Posterior cingulate gyrus (tissue), 11 donors: Measurements from ENCODE around the gene LRRC63.
"Not testable (repeated sequence)": the region's sequence is repeated elsewhere in the genome, so short reads cannot be mapped to it uniquely, and the experiment has no call there.

Source experiments
- DNase-seq, 10 donors: peaks; one replicate each; pipeline versions ENCODE4 v3.0.0 to v3.0.0-alpha.2; 2020 to 2021; ENCODE audit warnings: mixed read lengths in 3 of 10
- intact Hi-C: fragments of 100-400 bp; cut with DNase I; formaldehyde crosslinking; loops from one replicate; pipeline ENCODE4 v1.15.1; 2023

LRRC63 gene, protein sequence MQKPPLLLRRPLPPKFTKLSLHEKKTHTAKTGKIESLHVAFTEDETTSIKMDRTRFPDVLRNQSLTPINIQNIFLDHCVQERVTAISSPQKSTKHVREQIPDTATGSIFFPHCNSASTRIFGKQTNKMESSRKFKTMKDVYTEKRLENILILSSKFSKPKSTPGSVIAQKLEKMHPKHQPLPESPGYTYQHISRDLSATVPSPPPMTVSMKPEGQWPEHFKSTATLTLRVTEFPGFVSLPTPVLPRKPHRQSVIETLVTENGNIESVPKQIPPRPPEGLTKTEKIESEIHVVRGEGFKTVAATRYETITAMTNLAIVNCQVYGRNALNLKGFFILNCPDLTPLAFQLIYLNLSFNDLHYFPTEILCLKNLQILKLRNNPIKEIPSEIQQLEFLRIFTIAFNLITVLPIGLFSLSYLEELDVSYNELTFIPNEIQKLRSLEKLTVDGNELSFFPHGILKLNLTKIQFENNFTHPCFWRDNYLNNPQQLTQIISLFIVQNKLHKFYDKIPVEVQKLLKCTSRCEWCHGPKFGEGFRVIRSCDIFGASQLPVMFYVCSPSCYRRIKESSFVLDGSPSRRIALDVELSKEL

DNA sequence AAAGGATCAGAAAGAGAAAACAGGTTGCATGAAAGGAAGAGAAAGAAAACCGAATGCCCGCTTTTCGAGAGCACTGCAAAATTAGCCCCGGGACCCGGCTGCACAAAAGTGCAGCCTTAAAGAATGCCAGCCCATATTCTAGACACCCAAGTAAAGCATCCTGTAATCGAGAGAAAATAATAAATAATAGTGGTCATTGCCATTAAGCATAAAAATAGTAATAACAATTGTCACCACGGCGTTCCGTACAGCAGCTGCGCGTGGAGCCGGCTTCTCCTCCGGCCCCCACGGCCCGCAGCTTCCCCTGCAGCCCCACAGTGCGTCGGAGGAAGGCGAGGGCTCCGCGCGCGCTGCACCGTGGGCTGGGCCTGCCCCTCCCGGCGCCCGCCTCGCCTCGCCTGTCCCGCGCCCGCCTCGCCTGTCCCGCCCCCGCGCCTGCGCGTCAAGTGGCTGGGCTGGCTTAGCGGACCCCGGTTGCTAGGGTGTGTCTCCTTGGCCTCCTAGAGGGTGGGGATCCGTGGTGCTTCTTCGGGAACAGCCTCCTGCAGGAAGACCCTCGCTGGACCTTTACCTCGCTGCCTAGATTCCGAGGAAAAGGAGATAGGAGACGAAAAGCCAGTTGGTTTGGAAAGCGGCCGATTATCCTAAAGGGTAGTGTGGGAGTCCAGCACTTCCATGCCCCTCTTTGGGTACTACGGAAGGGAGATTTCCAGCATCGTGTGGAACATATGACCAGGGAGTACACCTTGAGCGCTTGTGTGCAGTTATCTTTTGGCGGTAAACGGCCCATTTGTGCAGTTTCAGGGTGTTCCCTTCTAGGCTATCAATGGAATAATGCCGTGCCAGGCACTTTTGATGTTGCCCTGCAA, at the start of gene LRRC63:
TSS of gene LRRC63 (plus strand) at position 446 of the 869 bp plus-strand sequence. CDS start 1,107 bp downstream, outside the sequence.
- intact Hi-C loops, result no loop called here
- DNase-seq, result peak; percentile 59 to 98 (median 82)

DNA sequence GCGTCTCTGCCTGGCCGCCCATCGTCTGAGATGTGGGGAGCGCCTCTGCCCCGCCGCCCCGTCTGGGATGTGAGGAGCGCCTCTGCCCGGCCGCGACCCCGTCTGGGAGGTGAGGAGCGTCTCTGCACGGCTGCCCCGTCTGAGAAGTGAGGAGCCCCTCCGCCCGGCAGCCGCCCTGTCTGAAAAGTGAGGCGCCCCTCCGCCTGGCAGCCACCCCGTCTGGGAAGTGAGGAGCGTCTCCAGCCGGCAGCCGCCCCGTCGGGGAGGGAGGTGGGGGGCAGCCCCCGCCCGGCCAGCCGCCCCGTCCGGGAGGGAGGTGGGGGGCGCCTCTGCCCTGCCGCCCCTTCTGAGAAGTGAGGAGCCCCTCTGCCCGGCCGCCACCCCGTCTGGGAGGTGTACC, 49.0 kb upstream of the LRRC63 start:
- DNase-seq, intact Hi-C loops: not testable (repeated sequence)

DNA sequence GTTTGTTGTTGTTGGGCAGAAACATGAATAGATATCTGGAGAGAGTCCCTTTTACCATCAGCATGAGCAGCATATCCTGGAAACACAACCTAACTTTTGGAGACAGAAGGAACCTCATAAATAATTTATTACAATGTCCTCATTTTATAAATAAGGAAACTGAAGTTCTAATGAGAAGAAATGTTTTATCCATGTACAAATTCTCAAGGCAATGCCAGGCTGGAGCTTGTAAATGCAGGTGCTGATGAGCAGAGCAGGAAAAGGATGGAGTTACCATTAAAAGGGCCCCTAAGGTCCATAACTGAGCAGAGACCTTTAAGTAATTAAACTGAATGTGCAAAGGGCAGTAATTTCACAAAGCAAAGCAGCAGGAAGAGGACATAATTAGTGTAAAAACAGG, 47.1 kb upstream of the LRRC63 start:
- intact Hi-C loops, result no loop called here
- DNase-seq, result no peak

DNA sequence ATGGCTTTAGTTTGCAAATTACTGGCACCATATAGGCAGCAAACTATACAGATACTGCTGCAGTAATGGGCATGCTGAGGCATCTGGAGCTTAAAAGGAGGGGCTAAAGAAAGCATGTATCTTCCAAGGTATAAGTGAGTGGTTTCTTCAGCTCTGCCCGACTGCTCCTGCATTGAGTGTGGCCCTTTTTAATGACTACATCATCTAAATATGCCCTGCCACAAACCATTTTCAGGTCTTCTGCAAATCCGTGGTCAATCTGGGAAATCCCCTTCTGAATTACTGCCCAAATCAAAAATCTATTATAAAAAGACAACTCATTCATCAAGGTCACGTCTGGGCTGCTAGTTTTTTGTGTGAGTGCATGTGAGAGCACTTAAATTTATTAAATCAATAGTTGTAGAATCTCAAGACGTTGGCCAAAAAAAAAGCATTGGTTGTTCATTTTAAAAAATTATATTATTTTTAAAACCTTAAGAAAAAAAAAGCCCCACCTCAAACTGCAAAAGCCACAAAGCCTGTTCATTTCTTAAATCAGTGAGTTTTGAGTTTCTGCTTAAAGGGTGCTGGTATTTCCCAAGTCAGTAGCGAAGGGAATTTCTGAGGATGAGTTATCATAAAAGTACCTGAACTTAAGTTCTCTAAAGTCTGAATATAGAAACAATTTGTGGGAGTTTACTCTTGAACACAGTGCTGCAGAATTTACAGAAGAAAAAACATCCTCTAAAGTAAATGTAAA, 46.1 kb upstream of the LRRC63 start:
- intact Hi-C loops, result no loop called here
- no peak for DNase-seq

DNA sequence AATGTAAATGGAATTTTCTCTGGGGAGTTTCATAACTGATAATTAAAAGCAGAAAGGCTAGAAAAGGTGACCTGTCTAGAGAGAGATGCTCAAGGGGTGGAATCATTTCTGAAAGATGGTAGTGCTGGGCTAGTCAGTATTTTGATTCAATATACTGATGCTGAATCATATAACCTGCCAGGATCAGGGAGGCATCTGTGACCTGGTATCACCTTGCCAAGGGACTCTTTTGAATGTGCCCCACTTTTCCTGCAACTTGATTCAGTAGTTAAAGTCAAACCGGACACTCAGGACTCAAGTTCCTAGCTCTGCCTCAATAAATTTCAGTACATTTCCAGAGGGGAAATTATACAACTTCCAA, 45.5 kb upstream of the LRRC63 start:
- intact Hi-C loops, result no loop called here
- DNase-seq, result no peak

DNA sequence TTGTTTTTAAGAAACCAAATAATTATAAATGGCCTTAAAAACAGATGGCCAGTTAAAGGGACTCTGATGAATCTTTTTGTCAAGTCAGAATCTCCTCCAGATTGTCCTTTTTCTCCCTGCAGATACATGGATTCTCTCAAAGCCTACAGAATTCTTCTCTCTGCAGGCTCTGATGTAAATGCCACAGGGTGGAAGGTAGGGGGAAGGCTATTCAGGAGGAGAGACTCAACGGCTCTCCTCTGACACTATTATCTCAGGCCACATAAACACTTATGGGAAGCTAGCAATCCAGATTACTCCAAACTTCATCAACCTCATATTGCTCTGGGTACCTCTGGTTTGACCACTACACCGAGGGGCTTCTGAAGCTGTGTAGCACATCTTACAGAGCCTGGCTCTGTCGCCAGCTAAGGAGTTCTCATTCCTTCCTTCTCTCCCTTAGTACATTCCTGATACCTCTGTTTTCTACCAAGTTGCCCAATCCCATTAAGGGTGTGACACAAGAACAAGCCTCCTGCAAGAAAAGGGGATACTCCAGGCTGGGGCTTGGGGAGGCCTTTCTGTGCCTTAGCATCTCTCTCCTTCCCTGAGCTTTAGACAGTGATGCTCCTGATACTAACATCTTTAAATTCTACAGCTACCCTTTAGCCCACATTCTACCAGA, 44.6 kb upstream of the LRRC63 start:
- no peak for DNase-seq
- intact Hi-C loops, result no loop called here

DNA sequence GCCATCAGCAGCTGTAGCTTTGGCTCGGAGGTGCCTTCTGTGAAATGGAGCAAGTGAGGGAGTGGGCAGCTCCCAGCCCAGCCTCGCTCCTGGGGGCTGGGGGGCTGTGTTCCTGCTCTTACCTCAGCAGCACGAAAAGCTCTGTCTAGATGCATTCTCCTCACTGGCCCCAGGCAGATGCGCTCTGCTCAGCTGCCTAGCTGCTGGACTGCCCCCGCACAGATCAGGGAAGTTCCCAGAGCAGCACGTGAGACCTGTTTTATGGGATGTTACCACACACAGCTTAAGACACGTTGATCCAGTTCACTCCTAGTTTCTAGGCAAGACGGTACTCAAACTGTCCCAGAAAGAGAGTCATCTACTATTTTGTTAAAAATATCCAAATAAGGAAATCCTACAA, 43.4 kb upstream of the LRRC63 start:
- no peak for DNase-seq
- intact Hi-C loops, result no loop called here

DNA sequence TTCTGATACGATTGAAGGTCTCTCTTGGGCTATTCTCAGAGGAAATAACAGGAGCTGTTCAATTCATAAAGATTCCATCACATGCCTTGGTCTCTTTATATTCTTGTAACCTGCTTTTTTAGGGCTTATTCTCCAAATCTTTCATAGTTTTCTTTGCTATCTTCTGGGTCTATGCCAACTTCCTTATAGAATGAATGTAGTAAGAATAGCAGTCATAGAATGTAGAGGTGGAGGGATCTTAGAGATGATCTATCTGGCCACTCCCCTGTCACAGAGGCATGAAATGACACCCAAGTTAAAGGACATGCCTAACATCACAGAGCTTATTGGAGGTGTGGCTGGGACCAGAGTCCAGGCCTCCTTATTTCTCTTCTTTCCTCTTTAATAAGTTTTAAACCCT, 42.9 kb upstream of the LRRC63 start:
- no peak for DNase-seq
- intact Hi-C loops, result no loop called here

DNA sequence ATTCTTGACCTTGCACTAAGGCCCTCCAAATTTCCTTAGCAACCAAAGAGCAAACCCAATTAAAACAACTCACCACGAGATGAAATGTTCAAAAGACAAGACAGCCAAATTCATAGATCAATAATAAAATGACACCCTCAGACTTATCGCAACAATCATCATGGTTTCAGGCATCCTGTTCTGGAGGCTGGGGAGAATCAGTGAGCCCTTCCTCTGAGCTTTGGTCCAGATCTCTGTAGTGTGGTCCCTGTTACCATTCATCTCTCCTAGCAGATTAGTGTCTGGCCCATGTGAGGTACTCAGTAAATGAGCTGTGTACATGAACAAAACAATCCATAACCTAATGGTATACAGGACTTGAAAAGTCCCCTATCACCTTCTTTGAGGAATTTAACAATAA, 42.0 kb upstream of the LRRC63 start:
- intact Hi-C loops, result no loop called here
- DNase-seq, result no peak

DNA sequence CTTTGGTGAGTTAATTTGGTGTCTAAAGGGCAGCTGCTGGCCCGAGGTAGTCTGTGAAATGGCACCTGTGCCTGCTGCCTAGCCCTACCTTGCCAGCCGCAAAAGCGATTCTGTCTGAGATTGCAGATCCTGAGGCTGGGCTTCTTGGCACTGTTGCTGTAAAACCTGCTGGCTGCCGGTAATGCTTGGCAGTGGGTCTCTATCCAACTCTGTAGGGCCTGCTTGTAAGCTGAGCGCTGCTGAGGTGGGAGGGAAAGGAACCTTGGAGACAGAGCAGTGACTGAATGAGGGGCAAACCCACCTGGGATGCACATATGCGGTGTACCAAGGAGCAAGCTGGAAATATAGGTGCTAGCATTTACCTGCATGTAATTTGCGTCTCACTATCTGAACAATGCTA, 41.5 kb upstream of the LRRC63 start:
- DNase-seq, result no peak
- intact Hi-C loops, result no loop called here

DNA sequence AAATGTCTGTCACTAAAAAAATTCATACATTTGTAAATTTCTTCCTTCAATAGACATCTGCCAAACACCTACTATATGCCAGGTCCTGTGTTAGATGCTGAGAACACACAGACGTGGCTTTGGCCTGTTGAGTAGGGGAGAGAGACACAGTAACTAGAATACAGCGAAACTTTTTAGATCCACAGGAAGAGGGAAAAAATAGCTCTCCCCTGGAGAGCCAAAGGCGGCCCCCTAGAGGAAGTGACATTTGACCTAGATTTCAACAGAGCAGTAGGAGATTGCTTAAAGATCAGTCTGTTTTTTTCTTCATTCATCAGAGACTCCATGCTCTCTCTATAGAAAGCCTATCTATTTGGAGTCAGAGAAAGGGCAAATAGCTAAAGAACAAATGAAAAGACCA, 41.0 kb upstream of the LRRC63 start:
- DNase-seq, result no peak
- intact Hi-C loops, result no loop called here

DNA sequence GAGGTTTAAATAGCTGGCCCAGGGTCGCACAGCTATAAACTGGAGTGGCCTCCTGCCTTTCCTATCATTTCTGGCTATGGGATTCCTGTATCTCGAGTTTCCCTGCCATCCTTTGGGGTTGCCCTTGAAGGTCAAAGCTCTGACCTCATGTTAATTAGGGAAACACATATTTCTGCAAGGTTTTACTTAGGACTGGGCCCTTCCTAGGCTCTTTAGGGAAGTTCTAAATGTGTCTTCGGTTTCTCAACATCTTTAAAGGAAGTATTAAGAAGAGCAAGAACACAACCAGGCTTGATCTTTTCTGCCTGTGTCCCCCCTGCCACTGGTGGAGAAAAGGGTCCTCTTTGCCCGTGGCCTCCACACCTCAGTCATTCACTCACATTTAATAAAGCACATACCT, 40.5 kb upstream of the LRRC63 start:
- no peak for DNase-seq
- intact Hi-C loops, result no loop called here

DNA sequence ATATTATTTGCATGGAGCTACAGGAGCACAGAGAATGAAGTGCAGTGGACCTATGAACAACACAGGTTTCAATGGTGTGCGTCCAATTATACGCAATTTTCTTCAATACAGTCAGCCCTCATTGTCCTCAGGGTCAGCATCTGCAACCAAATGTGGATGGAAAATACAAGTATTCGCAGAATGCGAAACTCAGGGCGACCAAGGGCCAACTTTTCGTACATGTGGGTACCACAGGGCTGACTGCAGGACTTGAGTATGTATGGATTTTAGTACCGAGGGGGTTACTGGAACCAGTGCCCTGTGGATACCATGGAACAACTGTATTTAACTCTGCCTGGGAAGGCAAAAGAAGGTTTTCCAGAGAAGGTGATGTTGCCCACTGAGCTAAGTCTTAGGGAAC, 40.0 kb upstream of the LRRC63 start:
- intact Hi-C loops, result no loop called here
- DNase-seq, result no peak

DNA sequence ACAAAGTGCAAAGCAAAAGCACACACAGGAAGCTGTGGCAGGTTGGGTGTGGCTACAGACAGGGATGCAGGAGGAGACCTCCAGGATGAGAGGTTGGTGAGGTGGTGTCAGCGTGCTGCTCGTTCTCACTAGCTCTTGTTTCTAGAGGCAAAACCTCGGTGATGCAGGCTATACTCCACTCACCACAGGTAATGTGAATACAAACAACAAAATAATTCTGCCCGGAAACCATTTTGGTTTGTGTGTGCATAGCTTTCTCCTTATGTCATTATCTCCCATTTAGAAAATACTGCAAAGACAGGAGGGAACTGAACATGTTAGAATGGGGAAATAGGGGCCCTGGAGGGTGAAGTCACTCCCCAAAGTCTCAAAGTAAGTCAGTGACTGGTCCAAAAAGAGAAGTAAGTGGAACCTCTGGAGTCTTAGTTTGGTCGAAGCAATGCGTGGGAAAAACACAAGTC, 39.2 kb upstream of the LRRC63 start:
- intact Hi-C loops, result no loop called here

DNA sequence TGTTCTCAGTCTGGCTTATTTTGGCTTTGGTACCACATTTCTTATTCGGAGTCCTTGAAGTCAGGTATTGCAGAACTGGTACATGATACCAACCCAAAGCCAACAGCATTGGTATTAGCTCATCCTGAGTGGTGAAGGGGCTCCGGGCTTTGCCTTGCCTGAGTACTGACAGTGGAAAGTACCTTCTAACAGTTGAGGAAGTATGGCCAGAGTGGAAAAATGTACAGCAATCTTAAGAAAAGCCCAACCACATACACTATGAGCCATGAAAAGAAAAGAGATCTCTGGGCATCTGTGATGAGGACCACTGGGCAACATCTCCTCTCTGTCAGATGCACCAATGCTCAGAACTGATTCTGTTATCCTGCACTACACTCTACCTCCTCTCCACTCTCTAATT, 38.1 kb upstream of the LRRC63 start:
- intact Hi-C loops, result no loop called here
- DNase-seq, result no peak

More for the DNA sequence above, 39.2 kb upstream of the LRRC63 start:
- no peak for DNase-seq

DNA sequence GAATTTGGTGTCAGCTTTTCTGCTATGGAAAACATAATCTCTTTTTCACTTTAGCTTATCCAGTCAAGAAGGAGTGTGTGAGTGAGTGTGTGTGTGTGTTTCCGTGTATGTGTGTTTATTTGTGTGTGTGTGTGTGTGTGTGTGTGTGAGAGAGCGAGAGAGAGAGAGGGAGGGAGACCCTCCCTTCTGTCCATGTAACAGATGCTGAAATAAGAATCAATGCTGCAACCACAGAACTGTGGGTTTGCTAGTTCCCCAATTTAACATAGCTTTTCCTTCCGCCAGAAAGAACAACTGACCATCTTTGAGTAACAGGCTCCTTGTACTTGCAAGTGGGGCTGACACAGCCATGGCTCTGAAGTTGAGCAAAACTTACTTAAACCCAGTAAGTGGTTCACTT, 35.0 kb upstream of the LRRC63 start:
- DNase-seq, result no peak
- intact Hi-C loops, result no loop called here

DNA sequence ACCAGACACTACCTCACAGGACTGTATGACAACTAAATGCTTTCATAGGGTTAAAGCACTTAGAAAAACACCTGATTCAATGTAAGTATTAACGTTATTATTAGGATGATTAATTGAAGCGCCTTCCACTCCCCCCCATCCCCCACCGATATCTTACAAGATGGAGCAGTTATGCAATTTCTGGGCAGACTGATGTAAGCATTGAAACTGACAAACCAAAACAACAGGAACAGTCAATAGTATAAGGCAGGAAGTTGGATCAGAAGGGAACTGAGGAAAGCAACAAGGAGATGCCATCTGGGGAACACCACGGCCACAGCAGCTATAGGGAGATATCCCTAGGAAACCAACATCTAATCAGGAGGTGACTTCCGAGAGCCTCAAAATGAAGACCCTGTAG, 33.6 kb upstream of the LRRC63 start:
- intact Hi-C loops, result no loop called here
- DNase-seq, result no peak

DNA sequence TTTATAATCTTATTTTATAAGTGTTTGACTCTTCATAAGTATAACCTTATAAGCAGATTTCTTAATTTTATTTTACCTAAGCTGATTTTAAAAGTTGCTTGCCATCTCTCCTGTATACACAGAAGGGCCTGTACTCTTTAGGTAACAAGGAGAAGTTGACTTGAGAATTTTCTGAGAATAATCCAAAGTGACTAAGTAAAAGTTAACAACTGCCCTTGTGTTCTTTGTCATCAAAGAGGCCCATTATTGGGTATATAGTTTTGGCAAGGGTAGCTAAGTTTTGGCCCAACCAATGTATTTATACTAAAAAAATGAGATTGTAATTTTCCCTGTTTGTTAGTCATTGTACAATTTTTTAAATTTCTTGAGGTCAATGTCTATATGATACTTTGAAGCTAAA, 32.9 kb upstream of the LRRC63 start:
- no peak for DNase-seq
- intact Hi-C loops, result no loop called here

DNA sequence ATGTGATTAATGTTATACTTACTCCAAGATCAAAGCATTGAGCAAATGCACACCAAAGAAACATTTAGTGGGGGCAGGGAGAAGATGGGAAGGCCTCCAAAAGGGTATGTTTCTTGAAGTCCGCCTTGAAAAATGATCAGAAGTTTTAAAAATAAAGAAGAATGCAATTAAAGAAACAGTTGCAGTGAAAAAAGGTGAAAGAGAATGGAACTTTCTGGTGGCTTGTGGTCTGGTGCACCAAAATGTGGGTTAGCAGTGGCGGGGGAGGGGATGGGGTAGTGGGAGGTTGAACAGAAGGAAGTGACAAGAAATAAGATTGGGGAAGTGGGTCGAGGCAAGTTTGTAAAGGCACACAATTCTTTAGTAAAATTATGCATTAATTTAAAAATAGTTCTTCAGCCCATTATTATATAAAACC, 32.2 kb upstream of the LRRC63 start:
- no peak for DNase-seq
- intact Hi-C loops, result no loop called here
